ENCODE measurements around the gene SLC44A1.

The SLC44A1 gene

DNA sequence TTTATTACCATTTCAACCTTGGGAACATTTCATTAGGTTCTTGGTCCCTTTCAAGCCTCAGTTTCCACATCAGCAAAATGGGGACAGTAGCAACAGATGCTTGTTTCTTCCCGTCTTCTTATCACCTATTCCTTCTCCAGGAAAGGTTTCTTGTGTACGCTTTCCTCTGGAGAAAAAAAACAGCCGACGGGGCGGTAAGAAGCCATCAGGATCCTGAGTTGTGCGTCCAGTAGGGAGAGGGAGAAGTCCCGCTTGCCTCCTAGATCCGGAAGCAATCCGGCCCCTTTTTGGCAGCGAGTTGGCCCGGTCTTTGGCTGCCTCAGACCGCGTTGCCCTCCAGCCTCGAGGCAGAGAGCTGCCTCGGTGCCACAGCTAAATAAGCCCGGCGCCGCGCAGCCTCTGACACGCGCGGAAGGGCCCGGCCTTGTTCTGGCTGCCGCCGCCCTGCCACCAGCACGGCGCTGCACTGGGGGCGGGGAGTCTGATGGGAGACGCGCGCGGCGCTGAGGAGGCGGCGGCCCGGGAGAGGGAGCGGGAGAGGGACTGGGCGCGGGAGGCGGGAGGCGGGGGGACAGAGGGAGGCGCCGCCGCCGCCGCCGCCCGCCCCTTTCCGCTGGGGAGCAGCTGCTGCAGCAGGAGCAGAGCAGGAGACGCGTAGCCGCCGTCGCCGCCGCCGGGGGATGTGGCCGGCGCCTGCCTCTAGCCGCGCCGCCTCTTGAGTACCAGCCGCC, at the start of gene SLC44A1:
Gene SLC44A1 (plus strand): TSS at position 649 of the 731 bp plus-strand sequence. CDS start 218 bp downstream, outside the sequence.
- peak; percentile 86 for DNase-seq

DNA sequence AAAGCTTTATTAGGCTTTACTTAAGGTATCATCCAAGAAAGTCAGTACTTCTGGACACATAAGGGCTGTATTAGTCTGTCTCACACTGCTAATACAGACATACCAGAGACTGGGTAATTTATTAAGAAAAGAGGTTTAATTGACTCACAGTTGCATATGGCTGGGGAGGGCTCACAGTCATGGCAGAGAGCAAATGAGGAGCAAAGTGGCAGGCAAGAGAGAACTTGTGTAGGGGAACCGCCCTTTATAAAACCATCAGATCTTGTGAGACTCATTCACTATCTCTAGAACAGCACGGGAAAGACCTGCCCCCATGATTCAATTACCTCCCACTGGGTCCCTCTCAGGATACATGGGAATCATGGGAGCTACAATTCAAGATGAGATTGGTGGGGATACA, 49.2 kb upstream of the SLC44A1 start:
- DNase-seq: no peak

DNA sequence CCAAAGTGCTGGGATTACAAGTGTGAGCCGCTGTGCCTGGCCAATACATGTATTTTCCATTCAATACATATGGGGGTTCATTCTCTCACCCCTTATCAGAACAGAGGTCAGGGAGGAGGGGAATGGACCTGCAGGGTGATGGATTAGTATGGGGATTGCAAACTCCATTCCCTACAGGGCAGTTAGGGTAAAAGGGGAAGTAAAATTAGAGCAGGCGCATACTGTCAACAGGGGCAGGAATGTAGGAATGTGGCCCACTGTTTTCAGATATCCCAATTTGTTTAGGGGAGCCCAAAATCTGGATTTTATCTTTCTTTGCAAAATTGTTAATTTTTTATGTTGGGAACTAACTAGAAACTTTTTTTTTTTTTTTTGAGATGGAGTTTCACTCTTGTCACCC, 46.4 kb upstream of the SLC44A1 start:
- no peak for DNase-seq

DNA sequence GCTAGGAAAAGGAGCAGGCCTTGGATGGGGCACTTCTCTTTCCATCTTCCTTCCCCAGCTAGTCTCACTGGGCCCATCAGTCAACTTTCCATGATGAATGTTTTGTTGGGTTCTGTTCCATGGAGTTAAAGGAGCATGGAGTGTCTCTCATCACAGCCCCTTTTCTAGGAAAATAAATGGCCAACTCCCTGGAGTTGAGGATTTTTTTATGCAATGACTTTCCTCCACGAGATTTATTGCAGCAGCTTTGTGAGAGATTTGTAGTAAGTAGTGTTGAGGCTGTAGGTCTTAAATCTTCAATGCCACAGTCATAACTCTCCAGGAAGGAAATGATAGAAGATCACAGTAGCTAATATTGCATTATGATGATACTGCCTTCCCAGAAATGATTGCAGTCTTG, 45.6 kb upstream of the SLC44A1 start:
- no peak for DNase-seq

DNA sequence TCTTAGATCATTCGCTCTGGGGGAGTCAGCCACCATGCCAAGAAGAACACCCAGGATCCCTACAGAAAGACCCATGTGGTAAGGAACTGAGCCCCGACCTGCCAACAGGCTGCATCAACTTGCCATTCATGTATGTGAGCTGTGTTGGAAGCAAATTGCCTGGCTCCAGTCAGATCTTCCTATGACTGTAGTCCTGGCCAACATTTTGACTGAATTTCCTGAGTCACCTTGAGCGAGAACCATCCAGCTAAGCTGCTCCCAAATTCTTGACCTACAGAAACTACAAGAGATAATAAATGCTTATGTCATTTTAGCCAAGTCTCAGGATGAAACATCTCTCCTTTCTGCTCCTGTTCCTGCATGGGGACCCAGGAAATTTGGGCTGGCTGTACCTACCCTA, 40.0 kb upstream of the SLC44A1 start:
- no peak for DNase-seq

DNA sequence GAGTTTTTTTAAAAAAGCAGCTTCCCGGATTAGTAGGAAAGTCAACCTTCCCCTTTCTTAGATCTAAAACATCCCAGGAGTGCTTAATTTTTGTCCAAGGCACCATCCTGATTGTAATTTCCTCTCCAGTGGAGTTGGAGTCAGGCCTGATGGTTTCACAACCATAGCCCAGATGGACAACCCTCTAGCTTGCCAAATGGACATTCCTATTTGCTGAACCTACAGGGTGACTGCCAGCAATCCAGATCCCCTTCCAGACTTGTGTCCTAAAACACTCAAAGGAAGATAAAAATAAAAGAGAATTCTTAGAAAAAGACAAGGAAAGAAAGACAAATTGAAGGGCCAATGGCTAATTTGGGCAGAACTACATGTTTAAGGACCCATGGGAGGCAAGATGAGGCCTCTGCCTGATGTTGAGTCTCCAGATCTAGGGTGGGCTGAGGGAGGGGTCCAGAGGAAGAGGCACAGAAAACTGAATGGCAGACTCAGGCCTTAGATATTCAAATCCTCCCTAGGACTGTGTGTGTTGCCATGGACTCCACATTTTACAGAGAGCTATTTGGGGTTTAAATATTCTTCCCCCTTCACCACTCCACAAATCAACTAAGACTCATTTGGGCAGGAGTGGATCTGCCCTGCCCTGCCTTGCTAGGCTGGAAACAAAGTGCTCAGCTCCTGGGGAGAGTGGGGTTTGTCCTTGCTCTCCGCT, 38.5 kb upstream of the SLC44A1 start:
- DNase-seq: no peak

DNA sequence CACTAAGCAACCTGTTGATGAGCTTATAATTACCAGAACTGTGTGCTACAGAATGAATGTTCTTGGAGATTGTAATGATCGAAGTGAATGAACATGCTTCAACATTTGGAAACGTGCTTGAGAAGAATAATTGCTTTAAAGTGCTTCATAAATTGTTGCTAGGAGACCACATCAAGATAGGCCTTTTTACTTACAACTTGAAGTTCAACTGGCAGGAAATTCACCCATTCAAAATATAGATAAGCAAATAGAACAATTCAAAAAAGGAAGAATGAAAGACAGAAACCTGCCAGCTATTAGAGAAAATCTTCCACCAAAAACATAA, 38.0 kb upstream of the SLC44A1 start:
- no peak for DNase-seq

DNA sequence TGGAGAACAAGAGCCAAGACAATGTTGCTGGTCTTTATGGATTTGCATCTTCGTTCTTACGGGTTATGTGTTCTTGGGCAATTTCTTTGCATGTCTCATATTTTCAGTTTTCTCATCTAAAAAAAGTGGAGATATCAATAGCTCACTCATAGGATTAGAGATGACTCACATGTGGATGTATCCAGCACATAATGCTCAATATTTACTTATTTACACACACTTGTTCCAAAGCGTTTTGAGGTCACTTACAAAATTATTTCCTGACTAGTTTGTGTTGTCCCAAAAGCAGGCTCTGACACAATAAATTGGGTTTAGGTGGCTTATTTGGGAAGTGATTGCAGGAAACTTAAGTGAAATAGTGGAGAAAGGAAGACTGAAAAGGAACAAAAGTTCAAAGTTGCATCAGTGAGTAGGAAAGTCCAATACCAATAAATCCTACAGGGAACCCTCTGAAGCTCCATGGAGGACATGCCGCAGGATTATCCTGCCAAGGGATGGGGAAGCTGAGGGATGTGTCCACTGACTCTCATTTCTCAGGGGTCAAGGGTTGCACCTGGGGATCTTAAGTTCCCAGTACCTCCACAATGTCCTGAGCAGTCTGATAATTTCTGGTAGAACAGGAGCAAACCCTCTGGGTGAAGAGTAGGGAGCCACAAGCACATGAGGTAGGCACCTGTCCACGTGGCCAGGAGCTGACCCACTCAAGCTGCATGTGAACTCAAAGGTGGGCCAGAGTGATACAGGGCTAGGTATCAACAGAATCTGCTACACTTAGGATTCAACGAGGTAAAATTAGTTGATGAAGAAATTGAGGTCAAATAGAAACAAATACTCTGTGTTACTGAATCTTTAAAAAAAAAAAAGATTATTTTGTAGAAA, 37.4 kb upstream of the SLC44A1 start:
- no peak for DNase-seq

DNA sequence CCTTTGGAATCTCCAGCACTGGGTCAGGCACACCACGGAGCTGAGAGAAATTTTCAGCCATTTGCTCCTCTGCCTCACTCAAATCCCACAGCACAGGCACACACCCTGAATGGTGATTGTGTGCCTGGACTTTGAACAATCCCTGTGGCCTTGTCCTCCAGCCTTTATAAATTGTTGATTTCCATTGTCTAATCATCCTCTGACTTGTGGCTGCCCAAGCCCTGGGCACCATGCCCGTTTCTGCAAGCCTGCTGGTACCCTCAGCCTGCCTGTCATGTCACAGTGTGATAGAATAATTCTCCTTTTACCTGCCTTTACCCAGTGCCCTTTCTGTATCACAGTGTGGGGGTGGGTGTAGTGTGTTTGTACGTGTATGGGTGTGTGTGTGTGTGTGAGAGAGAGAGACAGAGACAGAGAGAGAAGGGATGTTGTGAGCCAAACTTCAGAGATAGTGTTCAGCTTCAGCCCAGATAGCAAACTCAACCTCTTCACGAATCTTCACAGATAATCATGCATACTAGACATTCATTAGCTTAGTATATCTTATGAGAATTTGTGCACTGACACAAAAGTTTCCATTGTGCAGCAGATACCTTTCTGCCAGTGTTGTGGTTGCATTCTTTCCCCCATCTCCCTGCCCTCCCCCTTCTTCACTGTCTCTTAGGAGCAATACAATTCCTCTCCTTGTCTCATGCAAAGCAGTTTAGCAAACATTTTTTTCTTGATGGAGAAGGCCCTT, 27.8 kb upstream of the SLC44A1 start:
- DNase-seq: no peak

DNA sequence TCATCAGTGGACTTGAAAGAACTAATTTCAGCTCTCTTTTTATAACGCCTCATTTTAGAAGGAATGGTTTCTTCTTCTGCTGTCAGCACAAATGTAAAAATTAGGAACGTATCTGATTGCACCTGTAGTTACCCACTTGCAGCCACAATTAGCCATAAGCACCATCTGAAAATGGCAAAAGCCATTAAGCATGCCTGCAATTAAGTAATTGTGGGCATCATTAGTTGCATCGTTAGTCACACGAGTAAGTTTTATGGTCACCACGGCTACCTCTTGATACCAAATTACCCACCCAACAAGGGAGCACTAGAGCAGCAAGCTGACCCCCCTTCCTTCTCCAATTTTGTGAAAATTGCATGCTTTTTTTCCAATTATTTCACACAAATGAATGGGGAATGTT, 25.8 kb upstream of the SLC44A1 start:
- DNase-seq: no peak

DNA sequence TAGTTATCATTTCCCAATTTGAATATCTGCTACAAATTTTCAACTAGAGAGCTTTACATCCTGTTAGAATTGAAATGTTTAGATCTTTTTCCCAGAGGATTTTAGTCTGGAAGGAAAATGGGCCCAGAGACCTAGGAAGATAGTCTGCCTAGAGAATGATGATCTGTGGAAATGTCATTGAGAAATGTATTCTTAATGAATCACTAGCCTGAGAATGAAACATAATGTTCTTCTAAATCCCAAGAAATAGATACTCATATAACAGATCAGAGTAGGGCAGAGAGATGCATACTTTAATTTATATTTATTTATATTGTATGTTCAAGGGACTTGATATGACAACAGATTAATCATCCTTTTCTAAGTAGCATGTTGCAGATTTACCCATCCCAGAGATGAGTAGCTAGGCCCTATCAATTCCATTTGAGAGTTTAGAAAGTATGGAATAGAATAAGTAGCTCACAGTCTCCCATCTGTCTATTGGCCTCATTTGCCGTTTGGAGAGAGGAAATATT, 25.1 kb upstream of the SLC44A1 start:
- DNase-seq: no peak

DNA sequence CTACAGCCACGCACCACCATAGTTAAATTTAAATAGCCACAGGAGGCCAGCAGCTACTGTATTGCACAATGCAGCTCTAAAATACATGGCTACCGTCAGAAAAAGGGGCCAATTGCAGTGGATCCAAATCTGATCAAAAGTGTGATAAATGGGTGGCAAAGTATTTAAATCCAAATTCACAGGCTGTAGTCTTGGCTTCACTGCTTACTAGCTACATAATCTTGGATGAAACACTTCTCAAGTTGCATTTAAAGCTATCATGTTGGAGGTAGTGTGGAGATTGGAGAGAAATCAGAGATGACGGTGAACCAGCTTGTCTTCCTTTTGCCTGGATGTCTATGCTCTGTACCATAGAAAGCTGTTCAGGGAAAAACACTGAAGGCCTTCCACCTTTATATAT, 24.0 kb upstream of the SLC44A1 start:
- DNase-seq: no peak

DNA sequence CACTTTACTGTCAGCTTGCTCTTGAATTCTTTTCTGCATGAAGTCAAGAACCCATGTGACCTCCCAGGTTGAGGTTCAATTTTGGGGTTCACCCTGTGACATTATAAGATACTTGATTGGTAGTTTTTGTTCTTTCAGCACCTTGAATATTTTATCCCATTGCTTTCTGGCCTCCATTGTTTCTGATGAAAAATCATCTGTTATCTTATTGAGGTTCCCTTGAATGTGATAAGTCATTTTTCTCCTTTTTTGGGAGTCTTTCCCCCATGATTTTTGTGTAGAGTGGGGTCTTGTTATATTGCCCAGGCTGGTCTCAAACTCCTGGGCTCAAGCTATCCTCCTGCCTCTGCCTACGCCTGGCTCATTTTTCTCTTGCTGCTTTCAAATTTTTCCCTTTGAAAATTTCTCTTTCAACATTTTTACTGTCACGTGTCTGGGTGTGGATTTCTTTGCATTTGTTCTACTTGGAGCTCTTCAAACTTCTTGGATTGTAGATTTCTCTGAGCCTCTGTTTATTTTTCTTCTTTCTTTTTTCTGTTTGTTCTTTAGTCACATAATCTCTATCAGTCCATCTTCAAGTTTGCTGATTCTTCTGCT, 20.8 kb upstream of the SLC44A1 start:
- DNase-seq: no peak

DNA sequence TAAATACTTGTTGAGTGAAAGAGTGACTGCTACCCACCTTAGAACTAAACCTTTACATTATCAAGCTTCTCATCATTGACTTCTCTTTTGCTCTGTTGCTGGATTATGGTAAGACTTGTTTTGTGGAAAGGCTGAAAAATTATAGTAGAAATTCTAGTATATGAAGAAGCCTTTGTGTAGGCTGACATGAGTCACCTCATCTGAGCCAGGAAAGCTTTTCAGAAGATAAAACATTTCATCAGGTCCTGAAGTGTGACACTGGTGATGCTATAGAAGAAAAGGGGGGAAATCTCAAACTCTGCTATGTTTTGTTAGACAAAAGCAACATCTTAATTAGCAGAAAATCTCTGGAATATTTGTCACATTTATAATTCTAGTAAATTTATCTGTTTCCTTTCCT, 18.4 kb upstream of the SLC44A1 start:
- DNase-seq: no peak

DNA sequence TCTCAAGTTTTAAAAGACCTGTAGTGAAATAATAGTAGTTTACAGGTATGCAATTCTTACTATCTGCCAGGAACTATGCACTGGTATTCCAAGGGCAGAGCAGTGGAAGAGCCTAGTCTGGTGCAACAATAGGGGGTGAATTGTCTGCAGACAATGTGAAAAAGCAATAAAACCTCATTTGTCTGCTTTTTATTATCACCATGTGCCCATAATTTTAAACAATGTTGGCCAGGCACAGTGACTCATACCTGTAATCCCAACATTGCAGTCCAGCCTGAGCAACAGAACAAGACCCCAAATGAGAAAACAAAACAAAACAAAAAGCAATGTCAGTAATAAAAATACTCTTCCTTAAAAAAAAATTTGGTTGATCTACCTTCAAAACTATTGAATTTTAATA, 12.2 kb upstream of the SLC44A1 start:
- no peak for DNase-seq

DNA sequence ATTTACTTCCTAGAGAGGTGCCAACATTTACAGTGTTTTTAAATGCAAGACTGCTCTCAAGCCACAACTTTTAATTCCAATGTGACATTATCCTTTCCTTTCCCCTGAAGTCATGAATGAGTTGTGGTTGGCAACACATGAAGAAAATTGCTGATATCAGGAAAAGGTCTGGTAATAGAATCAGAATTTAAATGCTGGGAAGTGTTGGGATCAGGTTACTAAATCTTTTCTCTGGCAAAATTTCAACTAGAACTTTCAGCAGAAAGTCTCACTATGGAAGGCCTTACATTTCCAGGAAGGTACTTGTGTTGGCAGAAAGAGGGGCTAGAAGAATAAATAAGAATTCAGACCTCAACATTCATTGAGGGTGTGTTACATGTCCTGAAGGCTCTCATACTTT, 10.6 kb upstream of the SLC44A1 start:
- no peak for DNase-seq

DNA sequence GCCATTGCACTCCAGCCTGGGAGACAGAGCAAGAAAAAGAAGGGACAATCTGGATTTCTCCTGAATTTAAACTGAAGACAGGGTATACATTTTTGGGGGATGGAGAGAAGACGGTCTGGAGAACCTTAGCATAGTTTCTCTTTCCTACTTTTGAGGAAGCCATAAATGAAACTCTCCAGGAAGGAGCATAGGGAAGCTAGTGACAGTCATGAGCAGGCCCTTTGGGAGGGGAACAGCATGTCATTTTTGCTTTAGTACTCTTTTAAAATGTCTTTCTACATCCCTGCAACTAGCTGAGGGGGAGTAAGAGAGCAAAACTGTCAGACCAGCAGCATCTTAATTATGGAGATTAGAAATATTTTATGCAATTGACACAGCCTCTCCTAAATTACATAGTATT, 8.2 kb upstream of the SLC44A1 start:
- DNase-seq: no peak

DNA sequence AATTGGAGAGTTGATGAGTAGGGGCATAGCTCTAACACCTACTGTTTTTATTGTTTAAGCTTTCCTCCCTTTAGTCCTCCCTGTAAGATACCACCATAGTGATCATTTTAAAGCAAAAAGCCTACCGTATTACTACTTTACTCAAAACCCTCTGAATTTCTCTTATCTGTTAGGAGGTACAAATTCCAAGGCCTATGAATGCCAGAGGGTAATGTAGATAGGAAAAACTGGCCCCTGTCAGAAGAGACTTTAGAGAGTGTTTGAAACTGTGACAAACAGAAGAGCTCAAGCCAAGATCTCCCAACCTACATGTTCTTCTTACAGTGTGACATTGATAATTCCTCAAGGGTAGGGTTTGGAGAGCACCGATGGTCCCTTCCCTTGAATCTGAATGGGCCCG, 7.2 kb upstream of the SLC44A1 start:
- DNase-seq: no peak

DNA sequence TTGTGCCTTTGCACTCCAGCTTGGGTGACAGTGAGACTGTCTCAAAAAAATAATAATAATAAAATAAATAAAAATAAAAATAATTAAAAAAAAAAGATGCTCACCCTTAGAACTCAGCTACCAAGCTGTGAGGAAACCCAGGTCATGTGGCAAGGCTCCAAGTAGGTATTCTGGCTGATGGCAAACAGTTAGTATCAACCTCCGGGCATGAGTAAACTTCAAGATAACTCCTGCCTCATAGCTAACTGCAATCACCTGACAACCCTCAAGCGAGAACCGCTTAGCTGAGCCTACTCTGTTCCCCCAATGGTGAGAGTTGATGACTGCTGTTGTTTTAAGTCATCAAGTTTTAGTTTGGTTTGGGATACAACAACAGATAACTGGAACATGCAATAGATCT, 6.1 kb upstream of the SLC44A1 start:
- no peak for DNase-seq

DNA sequence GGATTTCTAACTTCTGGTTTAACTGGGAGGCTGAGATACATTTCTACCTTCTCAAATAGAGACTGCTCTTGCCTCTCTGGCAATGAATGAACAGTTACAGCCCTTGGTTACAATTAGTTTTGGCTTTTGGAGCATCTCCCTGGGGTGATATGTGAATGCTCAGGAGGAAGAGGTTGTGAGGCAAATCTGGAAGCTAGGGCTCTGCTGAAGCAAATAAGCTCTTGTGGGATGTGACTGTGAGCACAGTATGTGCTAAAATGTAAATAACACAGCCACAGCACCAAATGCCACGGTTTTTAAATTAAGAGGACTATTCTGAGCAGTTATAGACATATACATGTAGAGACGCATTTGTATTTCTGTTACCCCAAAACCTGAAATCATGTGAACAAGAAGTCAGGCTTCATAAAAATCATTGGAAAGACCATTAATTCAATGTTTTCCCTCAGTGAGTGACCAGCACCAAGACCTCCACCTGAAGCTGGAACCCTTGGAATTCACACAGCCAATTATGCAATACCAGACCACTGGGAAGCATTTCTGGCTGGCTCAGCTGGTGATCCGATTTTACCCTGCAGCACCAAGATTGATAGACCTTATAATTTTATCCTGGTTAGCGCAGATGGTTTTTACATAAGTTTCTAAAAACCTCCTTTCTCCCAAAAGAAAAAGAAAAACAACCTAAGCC, 3.0 kb upstream of the SLC44A1 start:
- DNase-seq: no peak

DNA sequence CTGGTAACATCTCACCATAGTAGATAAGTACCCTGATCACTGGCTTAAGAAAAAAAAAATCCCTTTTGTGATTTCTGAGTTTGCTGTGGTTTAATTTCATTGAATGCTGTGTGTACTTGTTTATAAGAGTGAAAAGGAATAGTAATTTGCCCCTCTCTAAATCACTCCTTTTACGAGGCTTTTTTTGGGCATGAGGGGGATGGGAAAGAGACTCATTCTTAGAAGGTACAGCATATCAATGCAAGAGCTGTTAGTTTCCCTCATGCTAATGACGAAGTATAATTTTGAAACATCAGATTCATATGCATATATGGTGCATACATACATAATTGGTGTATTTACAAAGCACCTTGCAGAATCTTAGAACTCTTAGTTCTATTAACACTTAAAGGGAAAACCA, 2.4 kb upstream of the SLC44A1 start:
- DNase-seq: no peak

DNA sequence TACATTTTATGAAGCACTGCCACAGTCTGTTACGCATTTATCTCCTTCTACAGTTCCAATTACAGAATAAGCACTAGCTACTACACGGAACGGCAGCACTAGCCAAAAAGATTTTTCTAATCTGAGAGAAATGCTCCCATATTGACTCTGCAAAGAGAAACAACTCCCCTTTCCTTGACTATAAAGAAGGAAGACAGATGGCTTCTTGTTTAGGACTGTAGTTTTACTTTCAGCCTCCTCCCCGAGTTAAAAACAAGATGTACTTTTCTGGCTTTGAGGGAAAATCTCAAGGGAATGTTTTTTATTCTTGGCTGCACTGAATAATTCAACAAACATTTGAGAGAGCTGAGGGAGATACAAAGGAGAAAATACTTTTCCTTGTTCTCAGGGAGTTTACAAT, 1.9 kb upstream of the SLC44A1 start:
- DNase-seq: no peak
